Inferior parietal cortex (tissue), 1 donor: ENCODE measurements around the gene CC2D2B.
A peak's percentile ranks its signal among the peaks of the same experiment; 100 is the strongest.
"Not testable (repeated sequence)": the region's sequence is repeated elsewhere in the genome, so short reads cannot be mapped to it uniquely, and the experiment has no call there.

Experiments
- DNase-seq: peaks from one replicate; pipeline ENCODE4 v3.0.0-alpha.2; 2016; ENCODE audit errors: extremely low spot score

The CC2D2B gene

GRCh38 chr10:95908450-95908849 is 675 bp downstream of the CC2D2B start:
- DNase-seq: no peak

DNA sequence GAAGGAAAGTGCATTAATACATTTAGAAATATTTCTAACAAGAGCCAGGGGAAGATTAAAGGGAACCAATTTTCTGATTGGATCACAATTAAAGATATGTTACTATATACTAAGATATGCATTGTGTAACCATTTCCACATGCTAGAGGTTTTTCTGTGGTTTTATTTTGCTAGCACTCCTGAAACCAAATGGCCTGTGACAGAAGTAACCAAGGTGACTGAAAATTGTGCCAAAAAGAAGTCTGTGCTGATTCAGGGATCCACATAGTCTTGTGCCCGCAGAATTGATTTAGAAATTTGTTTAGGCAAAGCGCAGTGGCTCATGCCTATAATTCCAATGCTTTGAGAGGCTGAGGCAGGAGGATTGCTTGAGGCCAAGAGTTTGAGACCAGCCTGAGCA is 1.8 kb downstream of the CC2D2B start:
- DNase-seq: no peak

DNA sequence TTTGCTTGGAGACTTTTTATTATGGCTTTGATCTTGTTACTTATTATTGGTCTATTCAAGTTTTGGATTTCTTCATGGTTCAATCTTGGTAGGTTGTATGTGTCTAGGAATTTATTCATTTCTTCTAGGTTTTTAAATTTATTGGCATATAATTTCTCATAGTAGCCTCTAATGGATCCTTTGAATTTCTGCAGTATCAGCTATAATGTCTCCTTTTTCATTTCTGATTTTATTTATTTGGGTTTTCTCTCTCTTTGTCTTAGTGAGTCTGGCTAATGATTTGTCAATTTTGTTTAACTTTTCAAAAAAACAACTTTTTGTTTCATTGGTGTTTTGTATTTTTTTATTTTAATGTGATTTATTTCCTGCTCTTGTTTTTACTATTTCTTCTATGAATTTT is 8.3 kb downstream of the CC2D2B start:
- DNase-seq: not testable (repeated sequence)

GRCh38 chr10:95920798-95921426 is 13.1 kb downstream of the CC2D2B start:
- DNase-seq: no peak

DNA sequence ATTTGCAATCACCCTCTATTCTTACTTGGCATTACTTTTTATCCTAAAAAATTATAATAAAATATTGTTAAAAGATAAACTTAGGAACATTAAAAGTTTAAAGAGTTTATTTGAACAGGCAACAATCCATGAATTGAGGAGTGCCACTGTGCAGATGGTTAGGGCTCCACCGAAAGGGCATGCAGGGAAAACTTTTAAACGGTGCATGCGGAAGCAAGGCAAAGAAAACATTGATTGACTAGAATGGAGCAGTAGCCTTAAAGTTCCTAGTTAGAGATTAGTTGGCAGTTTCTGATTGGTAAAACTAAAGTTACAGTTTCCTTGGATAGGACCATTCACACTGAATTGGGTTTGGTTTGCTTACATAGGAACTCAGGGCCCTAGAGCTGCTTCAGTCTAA is 17.3 kb downstream of the CC2D2B start:
- no peak for DNase-seq

DNA sequence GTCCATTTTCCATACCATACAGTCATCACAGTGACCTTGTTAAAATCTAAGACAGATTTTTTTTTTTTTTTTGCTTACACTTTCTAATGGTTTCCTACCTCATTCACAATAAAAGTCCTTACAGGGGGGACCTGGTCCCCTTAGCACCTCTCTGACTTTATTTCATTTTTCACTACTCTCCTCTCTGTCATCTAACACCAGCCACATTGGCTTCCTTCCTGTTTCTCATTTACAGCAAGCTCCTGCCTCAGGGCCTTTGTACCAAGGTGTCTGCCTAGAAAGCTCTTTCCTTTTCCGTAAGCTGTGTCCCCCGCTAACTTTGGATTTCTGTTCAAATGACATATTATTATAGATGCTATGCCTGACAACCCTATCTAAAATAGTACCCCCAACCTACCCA is 27.7 kb downstream of the CC2D2B start:
- DNase-seq: no peak

GRCh38 chr10:95941115-95941514 is 33.3 kb downstream of the CC2D2B start:
- no peak for DNase-seq

- no peak for DNase-seq
These were observed 55.6 kb downstream of the CC2D2B start for GRCh38 chr10:95963202-95963990.

DNA sequence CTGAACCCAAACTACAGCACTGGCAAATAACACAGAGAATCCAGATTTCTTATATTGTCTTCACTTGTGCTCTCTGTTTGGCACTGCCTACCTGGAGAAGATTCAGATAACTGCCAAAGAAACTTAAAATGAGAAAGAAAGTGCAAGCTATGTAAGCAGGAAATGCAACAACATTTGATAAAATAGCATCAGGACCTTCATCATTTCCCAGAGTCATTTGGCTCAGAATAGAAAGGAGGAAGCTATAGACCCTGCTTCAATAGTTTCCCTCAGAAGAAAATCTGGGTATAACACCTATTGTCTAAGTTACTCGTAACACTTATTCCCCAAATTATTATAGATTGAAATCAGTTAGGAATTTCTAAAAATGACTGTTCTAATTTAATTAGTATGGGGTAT is 56.2 kb downstream of the CC2D2B start:
- no peak for DNase-seq

- no peak for DNase-seq
These were observed 57.0 kb downstream of the CC2D2B start for GRCh38 chr10:95964756-95965155.

GRCh38 chr10:95976362-95977229 is 68.8 kb downstream of the CC2D2B start:
- DNase-seq: no peak

GRCh38 chr10:95982200-95982599 is 74.4 kb downstream of the CC2D2B start:
- no peak for DNase-seq

DNA sequence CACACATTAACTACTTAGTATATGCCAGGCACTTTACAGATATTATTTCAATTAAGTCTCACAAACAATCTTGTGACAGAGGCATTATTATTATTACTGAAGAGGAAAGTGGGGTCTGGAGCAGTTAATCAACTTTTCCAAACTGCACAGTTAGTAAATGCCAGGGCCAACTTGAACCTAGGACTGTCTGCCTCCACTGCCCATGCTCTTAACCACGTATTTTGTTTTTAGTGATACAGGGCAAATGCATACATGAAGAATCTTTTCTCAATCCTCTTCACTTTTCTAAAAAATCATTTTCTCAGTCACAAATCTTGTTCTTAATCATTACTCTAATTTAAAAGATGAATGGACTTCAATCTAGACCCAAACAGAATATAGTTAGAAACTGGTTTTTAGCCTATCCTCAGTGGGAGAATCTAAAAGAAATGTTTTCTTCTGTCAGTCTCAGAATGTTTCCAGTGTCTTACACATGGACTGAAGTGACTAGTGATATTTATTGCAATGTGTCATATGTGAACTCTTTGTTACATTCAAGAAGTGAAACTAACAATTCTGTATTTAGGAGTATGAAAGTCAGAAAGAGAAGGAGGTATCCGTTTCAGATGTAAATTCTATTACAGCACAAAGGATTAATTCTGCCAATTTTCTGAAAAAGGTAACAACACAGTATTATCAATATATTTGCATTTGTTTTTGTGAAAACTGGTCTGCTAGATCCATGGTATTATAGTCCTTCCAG is 80.1 kb downstream of the CC2D2B start:
- no peak for DNase-seq

DNA sequence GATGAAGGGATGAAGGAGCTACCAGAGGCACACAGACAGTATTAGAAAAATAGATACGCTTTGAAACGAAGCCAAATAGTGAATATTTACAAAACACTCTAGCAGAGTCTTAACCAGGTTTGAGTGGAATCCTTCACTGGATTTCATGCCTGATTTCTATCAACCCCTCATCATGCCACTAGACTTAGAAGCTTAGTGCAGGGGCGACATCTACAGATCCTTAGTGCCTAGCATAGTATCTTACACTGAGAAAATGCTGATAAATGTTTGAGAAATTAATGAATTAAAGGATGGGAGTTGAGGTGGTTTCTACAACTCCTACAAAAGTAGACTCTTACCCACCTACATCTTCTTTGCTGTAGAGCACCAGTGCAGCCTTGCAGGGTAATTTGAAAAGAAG is 80.9 kb downstream of the CC2D2B start:
- DNase-seq: no peak

DNA sequence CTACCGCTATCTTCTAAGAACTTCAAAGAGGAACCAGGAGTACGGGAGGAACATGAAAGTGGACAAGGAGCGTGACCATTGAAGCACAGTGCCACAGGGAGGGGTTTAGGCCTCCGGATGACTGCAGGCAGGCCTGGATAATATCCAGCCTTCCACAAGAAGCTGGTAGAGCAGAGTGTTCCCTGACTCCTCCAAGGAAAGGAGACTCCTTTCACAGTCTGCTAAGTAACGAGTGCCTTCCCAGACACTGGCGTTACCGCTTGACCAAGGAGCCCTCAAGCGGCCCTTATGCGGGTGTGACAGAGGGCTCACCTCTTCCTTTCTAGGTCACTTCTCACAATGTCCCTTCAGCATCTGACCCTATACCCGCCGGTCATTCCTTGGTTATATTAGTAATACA is 86.6 kb downstream of the CC2D2B start:
- DNase-seq: not testable (repeated sequence)

DNA sequence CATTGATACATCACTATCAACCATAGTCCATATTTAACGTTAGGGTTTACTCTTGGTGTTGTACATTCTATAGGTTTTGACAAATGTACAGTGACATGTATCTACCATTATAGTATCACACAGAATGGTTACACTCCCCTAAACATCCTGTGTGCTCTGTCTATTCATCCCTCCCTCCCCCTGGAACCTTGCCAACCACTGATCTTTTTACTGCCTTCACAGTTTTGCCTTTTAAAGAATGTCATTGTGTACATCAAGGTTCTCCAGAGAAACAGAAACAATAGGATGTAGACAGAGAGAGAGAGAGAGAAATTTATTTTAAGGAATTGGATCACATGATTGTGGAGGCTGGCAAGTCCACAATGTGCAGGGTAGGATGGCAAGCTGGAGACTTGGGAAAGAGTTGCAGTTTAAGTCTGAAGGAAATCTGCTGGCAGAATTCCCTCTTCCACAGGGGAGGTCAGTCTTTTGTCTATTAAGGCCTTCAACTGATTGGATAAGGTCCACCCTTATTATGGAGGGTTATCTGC is 90.5 kb downstream of the CC2D2B start:
- no peak for DNase-seq

DNA sequence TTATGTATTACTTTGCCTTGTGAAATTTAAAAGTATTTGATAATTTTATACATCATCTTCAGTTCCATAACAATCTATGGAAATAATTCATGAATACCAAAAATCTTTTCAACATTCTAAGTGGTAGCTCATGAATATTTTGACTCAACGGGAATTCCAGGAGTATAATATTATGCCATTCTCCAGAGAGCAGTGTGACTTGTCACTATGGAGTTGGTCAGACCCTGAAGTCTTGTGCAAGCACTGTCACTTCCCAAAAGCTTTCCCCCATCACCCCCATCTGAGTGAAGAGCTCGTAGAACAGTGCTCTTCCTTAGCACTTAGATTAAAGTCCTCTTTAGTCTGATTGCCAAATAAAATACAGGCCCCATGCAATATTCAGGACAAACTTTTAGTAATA is 106.2 kb downstream of the CC2D2B start:
- no peak for DNase-seq

DNA sequence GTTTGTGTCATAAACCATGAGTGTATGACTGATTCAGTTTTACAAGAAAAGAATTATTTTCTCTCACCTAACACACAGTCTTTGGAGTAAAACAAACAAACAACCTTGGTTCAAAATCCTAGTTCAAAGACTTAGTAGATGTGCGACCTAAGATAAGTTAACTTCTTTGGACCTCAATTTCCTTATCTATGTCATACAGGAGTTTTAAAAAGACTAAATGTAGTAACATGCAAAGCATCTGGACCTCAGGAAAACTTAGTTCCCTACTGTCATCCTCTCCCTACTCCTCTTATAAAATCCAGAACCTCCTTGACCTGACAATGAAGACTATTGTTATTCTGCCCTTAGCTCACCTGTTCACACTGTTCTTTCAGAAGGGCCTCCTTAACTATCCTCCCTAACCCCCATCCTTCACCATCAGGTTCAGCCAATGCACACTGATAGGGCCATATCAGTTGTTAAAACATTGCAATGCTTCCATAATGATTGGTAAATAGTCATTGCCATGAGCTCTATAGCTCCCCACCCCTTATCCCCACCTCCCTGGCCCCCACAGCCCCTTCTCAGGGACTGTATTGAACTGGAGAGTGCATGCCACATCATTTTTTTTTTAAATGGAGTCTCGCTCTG is 106.8 kb downstream of the CC2D2B start:
- no peak for DNase-seq

DNA sequence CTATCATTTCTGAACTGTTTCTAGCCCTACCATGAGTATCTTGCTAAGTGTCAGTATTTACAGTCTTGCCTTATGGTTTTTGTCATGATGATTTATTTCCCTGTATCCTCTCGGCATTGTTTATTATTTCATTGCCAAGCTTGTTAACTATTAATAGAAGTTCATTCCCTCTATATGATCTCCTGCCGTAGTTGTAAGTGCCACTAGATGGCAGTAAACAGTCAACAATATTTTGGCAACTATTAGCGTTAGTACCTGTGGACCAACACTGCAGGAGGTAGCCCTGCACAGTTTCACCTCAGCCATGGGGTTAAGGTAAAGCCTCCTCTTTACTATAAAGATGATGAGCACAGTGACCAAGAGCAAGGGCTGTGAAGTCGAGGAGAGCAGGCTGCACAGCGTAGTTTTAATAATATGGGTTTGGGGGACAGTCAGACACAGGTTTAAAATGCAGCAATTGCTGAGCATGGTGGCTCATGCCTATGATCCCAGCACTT is 109.5 kb downstream of the CC2D2B start:
- peak; percentile 73 for DNase-seq

- DNase-seq: no peak
These were observed 113.6 kb downstream of the CC2D2B start for GRCh38 chr10:96021332-96021731.

DNA sequence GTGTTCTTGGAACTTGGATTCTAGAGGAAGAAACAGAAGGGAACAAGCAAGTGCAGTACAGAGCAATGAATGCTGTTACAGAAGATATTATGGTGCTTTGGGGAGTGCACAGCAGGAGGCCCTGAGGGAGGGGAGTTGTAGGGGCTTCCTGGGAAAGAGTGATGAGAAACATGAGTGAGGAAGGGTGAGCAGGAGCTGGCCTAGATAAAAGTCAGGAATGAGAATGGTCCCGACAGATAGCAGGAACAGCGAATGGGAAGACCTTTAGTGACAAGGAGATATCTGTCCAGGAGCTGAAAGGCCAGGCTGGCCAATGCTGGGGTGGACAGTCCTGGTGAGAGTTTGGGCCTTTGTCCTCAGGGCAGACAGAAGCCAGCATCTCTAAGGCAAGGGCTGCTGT is 115.0 kb downstream of the CC2D2B start:
- DNase-seq: no peak
